Measurements from ENCODE around the gene FIBCD1.

FIBCD1 gene

DNA sequence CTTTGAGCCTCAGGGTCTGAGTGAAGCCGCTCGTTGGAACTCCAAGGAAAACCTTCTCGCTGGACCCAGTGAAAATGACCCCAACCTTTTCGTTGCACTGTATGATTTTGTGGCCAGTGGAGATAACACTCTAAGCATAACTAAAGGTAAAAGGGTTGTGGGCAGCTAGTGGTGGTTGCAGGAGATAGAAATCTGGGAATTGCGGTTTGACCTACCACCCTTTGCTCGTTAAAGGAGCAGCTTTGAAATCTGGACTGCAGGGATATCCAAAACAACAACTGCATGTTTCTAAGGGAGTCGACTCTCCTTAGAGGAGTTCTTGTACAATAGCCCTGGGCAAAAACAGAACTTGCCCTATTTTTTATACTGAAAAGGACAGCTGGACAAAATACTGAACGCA lies 85.0 kb downstream of the FIBCD1 start:
- DNase-seq = no peak

- no peak for DNase-seq
Observed at GRCh38 chr9:130852801-130853200, 86.2 kb downstream of the FIBCD1 start.
